WI38 (cell line): ENCODE measurements around the gene IFT122.

ENCODE experiments used
- H3K4me3 ChIP-seq: 2 replicates; pipeline ENCODE4 v1.5.1; 2011; ENCODE audit warnings: low read depth, mild to moderate bottlenecking, control low read depth, low read length
- TF ChIP-seq, protein P1 (sequence below): IDR thresholded peaks from 2 replicates; pipeline ENCODE4 v1.5.1; 2012; ENCODE audit warnings: low read depth, mild to moderate bottlenecking, control low read depth, low read length

IFT122 gene

DNA sequence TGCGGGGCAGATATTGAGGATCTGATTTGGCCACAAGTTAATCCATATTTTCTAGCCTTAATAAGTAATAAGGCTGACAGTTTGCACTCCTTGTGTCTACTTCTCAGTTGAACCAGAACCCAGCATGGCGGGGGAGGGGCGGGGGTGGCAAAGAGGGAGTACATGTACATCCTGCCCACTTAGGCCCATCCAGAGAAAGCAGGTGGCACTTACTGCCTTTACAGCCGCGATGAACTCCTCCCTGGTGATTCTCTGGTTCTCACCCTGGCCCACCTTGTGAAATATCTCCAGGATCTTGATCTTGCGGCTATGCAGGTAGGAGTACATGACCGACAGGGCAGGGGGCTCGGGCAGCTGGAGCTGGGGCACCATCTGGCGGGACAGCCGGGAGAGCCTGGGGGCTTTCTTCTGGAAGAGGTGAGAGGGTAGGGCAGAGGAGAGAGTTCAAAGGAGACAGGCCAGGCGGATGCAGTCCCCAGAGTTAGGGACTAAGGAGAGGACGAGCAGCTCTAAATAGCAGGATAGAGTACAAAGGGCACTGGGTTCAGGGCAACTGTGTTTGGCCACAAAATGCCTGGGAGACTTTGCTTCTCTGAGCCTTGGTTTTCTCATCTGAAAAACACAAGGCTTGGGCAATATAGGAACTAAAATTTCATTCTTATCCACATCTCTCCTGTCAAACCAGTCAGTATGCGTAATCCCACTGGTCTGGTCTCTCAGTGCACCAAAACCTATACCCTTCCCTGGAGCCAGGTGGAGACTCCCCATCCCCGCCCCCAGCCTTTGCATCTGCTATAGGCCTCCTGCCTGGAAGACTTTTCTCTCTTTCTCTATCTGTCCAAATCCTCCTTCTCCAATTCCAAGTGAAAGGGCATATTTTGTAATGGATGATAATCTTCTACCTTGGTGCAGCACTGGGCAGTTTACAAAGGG is 21.7 kb upstream of the IFT122 start:
- TF ChIP-seq, protein P1, sequence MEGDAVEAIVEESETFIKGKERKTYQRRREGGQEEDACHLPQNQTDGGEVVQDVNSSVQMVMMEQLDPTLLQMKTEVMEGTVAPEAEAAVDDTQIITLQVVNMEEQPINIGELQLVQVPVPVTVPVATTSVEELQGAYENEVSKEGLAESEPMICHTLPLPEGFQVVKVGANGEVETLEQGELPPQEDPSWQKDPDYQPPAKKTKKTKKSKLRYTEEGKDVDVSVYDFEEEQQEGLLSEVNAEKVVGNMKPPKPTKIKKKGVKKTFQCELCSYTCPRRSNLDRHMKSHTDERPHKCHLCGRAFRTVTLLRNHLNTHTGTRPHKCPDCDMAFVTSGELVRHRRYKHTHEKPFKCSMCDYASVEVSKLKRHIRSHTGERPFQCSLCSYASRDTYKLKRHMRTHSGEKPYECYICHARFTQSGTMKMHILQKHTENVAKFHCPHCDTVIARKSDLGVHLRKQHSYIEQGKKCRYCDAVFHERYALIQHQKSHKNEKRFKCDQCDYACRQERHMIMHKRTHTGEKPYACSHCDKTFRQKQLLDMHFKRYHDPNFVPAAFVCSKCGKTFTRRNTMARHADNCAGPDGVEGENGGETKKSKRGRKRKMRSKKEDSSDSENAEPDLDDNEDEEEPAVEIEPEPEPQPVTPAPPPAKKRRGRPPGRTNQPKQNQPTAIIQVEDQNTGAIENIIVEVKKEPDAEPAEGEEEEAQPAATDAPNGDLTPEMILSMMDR, result no peak
- H3K4me3 ChIP-seq, result no peak overlapping the region

DNA sequence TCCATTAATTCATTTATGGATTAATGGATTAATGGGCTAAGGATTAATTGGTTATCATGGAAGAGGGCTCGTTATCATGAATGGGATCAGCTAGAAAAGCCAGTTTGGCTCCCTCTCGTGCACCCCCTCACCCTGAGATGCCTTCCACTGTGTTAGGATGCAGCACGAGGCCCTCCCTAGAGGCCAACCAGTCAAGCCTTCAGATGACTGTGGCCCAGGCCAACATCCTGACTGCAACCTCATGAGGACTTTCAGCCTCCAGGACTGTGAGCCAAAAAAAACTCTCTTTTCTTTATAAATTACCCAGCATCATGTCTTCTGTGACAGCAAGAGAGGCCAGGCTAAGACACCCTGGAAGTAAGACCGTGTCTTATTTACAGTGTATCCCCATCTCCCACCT is 20.5 kb upstream of the IFT122 start:
- TF ChIP-seq, protein P1, result no peak
- no peak overlapping the region for H3K4me3 ChIP-seq

DNA sequence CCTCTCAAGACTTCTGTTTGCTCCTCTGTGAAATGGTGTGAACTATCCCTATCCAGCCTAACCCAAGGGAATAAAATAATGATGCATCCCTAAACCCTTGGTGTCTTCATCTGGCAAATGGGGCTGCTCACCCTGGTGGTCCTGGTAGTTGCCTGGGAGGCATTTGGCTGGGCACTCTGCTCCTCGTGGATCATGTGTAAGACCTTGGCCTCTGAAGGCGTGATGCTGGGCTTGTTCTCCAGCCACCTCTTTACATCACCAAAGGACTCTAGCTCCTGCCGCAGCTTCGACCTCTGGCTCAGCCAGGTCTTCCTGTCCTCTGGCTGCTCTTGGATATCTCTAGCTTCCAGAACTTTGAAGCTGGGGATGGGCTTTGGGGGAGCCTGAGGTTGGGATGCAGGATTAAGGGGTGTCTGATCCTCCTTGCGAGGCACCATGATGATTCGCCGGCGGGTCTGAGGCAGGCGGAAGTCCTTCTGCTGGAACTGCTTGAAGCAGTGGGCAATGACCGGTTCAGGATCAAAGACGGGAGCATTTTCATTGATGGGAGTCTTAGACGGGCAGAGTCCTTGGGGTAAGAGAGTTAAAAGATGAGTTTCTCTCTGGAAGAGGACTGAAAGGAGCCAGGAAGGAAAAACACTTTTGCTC is 18.7 kb upstream of the IFT122 start:
- TF ChIP-seq, protein P1, result no peak
- no peak overlapping the region for H3K4me3 ChIP-seq

DNA sequence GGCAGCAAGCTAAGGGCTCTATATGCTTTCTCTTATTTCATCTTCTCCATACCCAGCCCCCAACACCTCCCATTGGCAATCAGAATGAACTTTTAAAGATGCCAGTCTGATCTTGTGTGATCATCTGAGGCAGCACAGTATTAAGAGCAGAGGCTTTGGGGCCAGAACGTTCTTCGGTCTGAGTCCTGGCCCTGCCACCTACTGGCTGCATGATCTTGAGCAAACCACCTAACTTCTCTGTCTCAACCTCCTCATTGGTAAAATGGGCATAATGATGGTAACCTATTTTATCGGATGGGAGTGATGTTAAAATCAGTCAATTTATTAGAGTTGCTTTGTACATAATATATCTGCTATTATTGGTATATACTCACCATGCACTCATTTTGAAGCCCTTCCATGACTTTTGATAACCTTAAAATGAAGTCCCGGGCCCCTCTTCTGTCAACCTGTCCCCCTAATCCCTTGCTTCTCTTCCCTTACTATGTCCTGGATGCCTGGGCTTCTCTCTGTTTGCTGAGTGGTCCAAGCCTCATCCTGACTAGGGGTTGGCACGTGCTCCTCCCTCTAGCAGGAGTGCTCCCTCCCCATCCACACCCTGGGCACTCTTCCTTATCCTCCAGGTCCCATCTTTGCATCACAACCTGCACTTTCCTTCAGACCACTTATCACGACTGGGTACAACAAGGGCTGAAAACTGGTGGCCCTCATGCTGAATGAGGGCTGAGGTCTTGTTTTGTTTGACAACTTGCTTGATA is 17.9 kb upstream of the IFT122 start:
- H3K4me3 ChIP-seq, result no peak overlapping the region

DNA sequence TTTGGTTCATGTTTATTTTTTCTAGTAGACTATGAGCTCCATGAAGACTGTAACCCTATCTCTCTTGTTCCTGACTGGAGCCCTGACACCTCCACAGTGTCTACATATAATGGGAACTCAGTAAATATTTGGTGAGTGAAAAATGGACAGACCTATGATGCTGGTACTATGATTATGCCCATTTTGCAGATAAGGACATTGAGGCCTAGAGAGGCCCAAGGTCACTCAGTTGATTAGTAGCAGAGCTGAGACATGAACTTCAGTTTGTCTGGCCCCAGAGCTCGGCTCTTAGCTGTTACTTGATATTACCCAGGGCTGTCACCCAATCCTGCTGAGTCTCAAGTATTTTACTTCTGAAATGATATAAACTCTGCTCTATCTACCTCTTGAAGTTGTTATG is 17.1 kb upstream of the IFT122 start:
- TF ChIP-seq, protein P1, result no peak
- no peak overlapping the region for H3K4me3 ChIP-seq

More for the DNA sequence above, 17.9 kb upstream of the IFT122 start:
- TF ChIP-seq, protein P1, result no peak

DNA sequence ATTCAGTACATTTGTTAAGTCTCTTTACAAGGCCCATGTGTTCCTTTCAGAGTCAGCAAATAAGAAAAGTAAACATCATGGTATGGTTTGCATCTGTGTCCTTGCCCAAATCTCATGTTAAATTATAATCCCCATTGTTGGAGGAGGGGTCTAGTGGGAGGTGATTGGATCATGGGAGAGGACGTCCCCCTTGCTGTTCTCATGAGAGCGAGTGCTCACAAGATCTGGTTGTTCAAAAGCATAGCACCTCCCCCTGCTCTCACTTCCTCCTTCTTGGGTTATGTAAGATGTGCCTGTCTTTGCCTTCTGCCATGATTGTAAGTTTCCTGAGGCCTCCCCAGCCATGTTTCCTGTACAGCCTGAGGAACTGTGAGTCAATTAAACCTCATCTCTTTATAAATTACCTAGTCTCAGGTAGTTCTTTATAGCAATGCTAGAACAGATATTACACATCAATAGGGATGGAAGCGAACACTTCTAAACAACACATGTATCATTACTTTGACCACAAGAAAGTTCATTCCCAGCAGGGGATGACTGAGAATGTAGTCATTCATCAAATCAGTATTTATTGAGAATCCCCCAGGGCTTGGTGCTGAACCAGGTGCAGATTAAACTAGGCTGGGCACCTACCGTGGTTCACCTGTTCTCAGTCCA is 15.7 kb upstream of the IFT122 start:
- H3K4me3 ChIP-seq, result no peak overlapping the region
- TF ChIP-seq, protein P1, result no peak
